GM12801 (cell line): ENCODE data around the gene TMED3.

Experiments used
- TF ChIP-seq, protein P1 (sequence below): IDR thresholded peaks from one replicate; pipeline ENCODE4 v1.5.1; 2011; ENCODE audit warnings: control low read depth; ENCODE audit not compliant: insufficient read length; ENCODE audit errors: extremely low read depth

Gene TMED3

GRCh38 chr15:79290642-79291275 is 20.2 kb upstream of the TMED3 start:
- TF ChIP-seq, protein P1, sequence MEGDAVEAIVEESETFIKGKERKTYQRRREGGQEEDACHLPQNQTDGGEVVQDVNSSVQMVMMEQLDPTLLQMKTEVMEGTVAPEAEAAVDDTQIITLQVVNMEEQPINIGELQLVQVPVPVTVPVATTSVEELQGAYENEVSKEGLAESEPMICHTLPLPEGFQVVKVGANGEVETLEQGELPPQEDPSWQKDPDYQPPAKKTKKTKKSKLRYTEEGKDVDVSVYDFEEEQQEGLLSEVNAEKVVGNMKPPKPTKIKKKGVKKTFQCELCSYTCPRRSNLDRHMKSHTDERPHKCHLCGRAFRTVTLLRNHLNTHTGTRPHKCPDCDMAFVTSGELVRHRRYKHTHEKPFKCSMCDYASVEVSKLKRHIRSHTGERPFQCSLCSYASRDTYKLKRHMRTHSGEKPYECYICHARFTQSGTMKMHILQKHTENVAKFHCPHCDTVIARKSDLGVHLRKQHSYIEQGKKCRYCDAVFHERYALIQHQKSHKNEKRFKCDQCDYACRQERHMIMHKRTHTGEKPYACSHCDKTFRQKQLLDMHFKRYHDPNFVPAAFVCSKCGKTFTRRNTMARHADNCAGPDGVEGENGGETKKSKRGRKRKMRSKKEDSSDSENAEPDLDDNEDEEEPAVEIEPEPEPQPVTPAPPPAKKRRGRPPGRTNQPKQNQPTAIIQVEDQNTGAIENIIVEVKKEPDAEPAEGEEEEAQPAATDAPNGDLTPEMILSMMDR = no peak

DNA sequence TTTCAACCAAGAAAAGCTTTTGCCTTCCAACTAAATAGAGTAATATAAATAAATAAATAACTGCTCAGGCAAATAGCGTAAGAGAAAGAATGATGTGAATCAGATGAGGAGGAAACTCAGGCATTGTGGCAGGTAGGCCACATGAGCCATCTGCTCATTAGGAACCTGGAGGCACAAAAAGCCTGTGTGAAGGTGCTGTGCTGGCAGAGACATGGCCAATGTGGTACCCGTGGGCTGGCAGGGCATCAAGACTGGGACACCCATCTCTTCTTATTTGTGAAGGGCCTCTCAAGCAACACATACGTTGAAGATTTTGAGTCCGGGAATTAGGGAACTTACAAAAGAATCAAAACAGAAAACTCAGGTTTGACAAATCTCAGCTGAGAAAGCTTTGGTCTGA is 18.9 kb upstream of the TMED3 start:
- TF ChIP-seq, protein P1 = no peak

DNA sequence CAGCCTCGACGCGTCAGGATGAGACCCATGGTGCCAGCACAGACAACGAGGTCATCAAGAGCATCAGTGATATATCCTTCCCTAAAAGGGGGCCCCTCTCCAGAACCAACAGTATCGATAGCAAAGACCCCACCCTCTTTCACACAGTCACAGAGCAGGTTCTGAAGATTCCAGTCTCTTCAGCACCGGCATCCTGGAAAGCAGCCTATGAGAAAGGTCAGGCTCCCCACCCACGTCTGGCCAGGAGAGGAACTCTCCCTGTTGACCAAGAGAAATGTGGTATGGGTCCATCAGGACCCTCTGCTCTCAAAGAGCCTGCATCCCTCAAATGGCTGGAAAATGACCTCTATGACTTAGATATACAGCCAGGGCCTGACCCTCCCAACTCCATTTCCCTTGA is 16.8 kb upstream of the TMED3 start:
- TF ChIP-seq, protein P1 = no peak

DNA sequence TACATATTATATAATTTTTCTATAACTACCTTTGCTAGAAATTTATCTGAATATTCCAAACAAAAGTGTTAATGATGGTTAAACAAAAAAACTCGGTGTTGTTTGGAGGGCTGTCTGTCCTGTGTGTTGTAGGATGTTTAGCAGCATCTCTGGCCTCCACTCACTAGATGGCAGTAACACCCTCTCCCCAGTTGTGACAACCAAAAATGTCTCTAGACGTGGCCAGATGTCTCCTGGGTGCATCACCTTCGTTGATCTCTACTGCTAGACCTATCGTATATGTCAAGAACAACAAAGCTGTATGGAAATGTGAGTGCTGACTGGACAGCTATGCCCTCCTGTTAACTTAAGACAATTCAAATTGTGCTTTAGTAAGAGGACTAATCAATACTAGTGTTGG is 14.3 kb upstream of the TMED3 start:
- TF ChIP-seq, protein P1 = no peak

GRCh38 chr15:79299126-79299840 is 11.6 kb upstream of the TMED3 start:
- TF ChIP-seq, protein P1 = no peak

DNA sequence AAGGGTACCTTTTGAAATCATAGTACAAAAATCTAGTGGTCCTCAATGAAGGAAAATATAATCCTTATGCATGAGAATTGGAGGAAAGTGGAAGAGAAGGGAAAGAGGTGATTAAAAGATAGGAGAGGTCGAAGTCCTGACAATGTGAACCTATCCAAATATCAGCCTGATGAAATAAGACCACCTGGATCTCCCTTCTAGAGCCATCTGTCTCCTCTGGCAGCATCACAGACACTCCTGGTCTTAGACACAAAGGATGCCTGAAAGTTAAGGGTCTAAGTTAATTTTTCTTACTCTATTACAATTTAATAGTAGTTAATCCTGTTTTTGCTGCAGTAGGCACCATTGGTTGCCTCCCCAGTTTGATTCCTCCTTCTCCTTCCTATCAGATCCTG is 11.1 kb upstream of the TMED3 start:
- TF ChIP-seq, protein P1 = no peak

DNA sequence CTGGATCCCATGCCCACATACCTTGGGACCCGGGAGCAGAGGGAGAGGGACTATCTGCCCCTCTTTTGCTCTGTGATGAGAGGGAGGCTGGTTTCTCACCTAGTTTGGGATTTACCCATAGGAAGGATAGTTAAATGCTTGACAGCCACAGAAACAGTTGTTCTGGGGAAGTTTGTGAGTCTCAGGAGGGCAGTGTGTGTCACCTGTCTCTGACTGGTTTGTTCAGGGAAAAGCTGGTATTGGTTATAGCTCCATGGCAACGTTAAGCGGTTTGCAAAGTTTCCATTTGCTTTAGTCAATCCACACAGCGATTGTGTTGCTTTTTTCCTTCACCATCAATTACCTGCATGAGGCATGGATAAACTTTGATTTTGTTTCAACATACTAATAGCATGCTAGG is 3.7 kb upstream of the TMED3 start:
- TF ChIP-seq, protein P1 = no peak
